Stimulated activated CD4-positive, alpha-beta T cell treated with anti-CD3 and anti-CD28 coated beads, Interleukin-1b, Interleukin-23, amount 100 ng/mL, for 1 hour (primary cell): Measurements from ENCODE around the gene RFC3.
A peak's percentile ranks its signal among the peaks of the same experiment; 100 is the strongest.
"Not testable (repeated sequence)": the region's sequence is repeated elsewhere in the genome, so short reads cannot be mapped to it uniquely, and the experiment has no call there.

Experiments
- DNase-seq, 2 donors: peaks; one replicate each; pipeline ENCODE4 v3.0.0-alpha.2; 2020; ENCODE audit warnings: low read depth in 2 of 2

RFC3 gene

GRCh38 chr13:33817901-33818706 is at the start of gene RFC3:
Gene RFC3, plus strand, starts transcription at chr13:33818149. Its CDS starts 30 bp downstream, at chr13:33818179.
- peak; percentile 61 to 77 for DNase-seq

- DNase-seq: no peak
Observed at GRCh38 chr13:33771296-33771695, 46.7 kb upstream of the RFC3 start.

- no peak for DNase-seq
Observed at GRCh38 chr13:33773790-33774462, 44.0 kb upstream of the RFC3 start.

- no peak for DNase-seq
Observed at GRCh38 chr13:33775339-33776108, 42.4 kb upstream of the RFC3 start.

GRCh38 chr13:33776239-33776881 is 41.6 kb upstream of the RFC3 start:
- DNase-seq: no peak

GRCh38 chr13:33782631-33783030 is 35.3 kb upstream of the RFC3 start:
- no peak for DNase-seq

- not testable (repeated sequence) for DNase-seq
Observed at GRCh38 chr13:33783212-33783611, 34.7 kb upstream of the RFC3 start.

GRCh38 chr13:33784738-33785137 is 33.2 kb upstream of the RFC3 start:
- no peak for DNase-seq

GRCh38 chr13:33785384-33785783 is 32.6 kb upstream of the RFC3 start:
- DNase-seq: no peak

GRCh38 chr13:33787051-33787591 is 30.8 kb upstream of the RFC3 start:
- DNase-seq: no peak

- DNase-seq: no peak
Observed at GRCh38 chr13:33789066-33789606, 28.8 kb upstream of the RFC3 start.

GRCh38 chr13:33789739-33790138 is 28.2 kb upstream of the RFC3 start:
- DNase-seq: no peak

GRCh38 chr13:33793726-33794125 is 24.2 kb upstream of the RFC3 start:
- no peak for DNase-seq

GRCh38 chr13:33794576-33794975 is 23.4 kb upstream of the RFC3 start:
- DNase-seq: no peak

- DNase-seq: no peak
Observed at GRCh38 chr13:33796095-33796494, 21.9 kb upstream of the RFC3 start.

GRCh38 chr13:33797622-33798021 is 20.3 kb upstream of the RFC3 start:
- no peak for DNase-seq

- no peak for DNase-seq
Observed at GRCh38 chr13:33798023-33798422, 19.9 kb upstream of the RFC3 start.

- no peak for DNase-seq
Observed at GRCh38 chr13:33799950-33800592, 17.9 kb upstream of the RFC3 start.

- no peak for DNase-seq
Observed at GRCh38 chr13:33800646-33801186, 17.2 kb upstream of the RFC3 start.

GRCh38 chr13:33806470-33807248 is 11.3 kb upstream of the RFC3 start:
- DNase-seq: no peak
